Tibial nerve (tissue), 4 donors: Measurements from ENCODE around the gene USP35.
"Not testable (repeated sequence)": the region's sequence is repeated elsewhere in the genome, so short reads cannot be mapped to it uniquely, and the experiment has no call there.

Experiments used
- CTCF ChIP-seq, 5 experiments: fragments of 200-600 bp in 3 of 5; fragments of 450-650 bp in 2 of 5; sonication (generic) in 3 of 5; IDR thresholded peaks; one replicate each; pipeline ENCODE4 v1.5.1; 2016 to 2019; ENCODE audit warnings: antibody characterized with exemption in 5 of 5, mild to moderate bottlenecking in 3 of 5, moderate library complexity in 2 of 5
- EP300 ChIP-seq, 2 donors: sonication (generic); formaldehyde crosslinking; IDR thresholded peaks; one replicate each; pipeline ENCODE4 v1.6.1; 2017; ENCODE audit warnings: antibody characterized with exemption in 2 of 2, mild to moderate bottlenecking in 1 of 2
- POLR2A ChIP-seq, 2 donors: fragments of 450-650 bp; IDR thresholded peaks; one replicate each; pipeline ENCODE4 v1.6.1; 2017; ENCODE audit warnings: antibody characterized with exemption in 2 of 2, mild to moderate bottlenecking in 2 of 2, moderate library complexity in 2 of 2

DNA sequence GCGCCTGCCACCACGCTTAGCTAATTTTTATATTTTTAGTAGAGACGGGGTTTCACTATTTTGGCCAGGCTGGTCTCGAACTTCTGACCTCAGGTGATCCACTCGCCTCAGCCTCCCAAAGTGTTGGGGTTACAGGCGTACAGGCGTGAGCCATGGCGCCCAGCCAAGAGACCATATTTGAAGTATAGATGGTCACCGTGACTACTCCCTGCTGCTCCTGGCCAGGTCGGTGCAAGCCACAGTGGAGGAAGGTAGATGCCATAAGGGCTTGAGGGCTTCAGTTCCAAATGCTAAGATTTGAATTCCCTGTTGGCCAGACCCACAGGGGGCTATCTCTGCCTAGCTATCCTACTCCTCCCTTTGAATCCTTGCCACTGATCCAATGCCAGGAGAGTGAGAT lies 34.0 kb downstream of the USP35 start:
- not testable (repeated sequence) for TF ChIP-seq CTCF, POLR2A, EP300 (IDR thresholded peaks at IDR 0.05)
